GM19239 (cell line): ENCODE measurements around the gene SOX6.
"Not testable (repeated sequence)": the region's sequence is repeated elsewhere in the genome, so short reads cannot be mapped to it uniquely, and the experiment has no call there.

ENCODE experiments used
- DNase-seq: peaks from one replicate; pipeline ENCODE4 v3.0.0; 2011; ENCODE audit warnings: low spot score; ENCODE audit not compliant: insufficient read length
- FAIRE-seq: peaks from 2 replicates; lab custom pipeline; 2011; peaks lifted over from hg19 to GRCh38; lab: Jason Lieb, UNC

The SOX6 gene

DNA sequence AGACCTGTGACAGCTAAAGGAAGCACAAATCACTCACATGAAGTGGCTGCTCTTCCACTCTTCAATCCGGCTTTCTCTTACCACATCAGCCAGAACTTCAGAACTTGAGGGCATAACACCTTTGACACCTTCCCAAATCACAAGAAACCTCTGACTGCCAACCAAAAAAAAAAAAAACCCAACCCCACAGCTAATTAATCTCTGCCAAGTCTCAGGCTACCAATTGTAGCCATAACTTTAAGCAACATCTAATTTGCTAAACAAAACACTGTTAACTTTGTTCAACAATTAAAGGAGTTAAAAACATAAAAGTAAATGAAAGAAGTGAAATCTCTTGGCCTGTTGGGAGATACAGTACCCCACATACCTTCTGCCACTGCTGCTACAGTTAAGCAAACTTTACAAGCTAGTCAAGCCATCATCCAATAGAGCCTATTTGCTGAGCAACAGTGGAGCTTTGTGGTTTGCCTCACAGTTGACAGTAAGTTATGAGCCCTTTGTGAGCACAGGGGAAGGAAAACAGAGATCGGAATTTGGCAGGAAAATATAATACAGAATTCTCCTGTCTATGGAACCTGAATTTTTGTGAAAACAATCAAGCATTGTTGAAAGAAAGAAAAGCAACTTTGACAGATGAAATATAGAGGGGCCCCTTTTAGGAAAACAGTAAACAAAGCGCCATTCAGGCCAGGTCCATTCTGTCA lies at the start of gene SOX6:
Gene SOX6, minus strand, starts transcription at position 490 of the 704 bp plus-strand sequence. CDS start 15,298 bp downstream, outside the sequence.
- FAIRE-seq (no peak), DNase-seq (no peak)

GRCh38 chr11:16404781-16405285 lies 48.5 kb upstream of the SOX6 start:
- DNase-seq (no peak), FAIRE-seq (no peak)

DNA sequence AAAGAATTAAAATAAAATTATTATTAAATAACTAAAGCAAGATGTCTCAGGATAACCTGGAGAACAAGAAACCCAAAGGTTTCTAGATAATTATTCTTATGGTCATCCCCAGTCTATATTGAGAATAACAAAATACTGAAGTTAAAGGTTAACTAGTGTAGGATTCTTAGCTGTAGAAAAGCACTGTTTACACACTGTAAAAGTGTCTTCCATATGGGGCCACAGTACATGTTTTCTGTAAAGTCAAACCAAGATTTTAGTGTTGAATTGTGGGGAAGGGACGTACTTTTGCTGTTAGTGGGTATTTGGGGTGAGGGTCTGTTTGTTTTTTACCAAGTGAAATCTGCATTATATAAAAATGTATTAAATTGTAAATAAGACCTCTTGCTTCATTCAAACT lies 47.5 kb upstream of the SOX6 start:
- DNase-seq = no peak
- no peak for FAIRE-seq

DNA sequence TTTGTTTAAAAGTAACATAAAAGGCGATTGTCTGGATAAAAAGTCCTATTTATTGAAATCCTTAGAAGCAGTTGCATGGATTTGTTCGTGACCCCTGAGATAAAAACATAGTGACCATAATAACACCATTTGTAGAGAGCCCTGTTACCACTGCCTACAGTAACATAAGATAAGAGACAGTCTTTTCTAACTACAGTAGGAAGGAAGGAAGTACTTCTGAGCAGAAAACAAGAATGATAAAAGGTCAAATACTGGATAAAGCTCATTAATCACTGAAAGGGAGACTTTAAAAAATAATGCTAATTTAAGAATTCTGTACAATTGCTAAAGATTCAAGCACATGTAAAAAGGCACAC lies 47.1 kb upstream of the SOX6 start:
- FAIRE-seq (no peak), DNase-seq (no peak)

- DNase-seq (no peak), FAIRE-seq (no peak)
Observed at GRCh38 chr11:16402654-16403447, 46.5 kb upstream of the SOX6 start.

- FAIRE-seq (no peak), DNase-seq (no peak)
Observed at GRCh38 chr11:16397390-16397789, 41.0 kb upstream of the SOX6 start.

- FAIRE-seq = no peak
- DNase-seq = no peak
Observed at GRCh38 chr11:16395601-16396000, 39.3 kb upstream of the SOX6 start.

GRCh38 chr11:16394947-16395346 lies 38.6 kb upstream of the SOX6 start:
- DNase-seq (no peak), FAIRE-seq (no peak)

DNA sequence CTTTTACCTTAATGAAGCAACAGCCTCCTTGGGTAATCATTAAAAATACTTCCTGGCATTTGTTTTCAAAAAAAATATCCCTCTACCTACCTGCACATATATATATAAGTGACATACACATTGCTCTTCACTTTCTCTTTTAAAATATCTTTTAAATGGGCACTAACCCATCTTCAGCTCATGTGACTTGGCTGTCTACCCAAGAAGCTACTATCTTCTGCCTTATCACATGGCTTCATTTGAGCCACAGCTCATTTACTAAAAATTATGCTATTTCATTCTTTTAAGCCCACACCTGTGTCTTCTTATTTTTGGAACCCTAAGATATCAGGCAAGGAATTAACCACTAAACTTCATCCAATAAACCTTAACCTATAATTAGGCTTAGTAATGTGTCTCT lies 37.0 kb upstream of the SOX6 start:
- no peak for FAIRE-seq

GRCh38 chr11:16392616-16393015 lies 36.3 kb upstream of the SOX6 start:
- no peak for DNase-seq
- FAIRE-seq = no peak

More for the DNA sequence above, 37.0 kb upstream of the SOX6 start:
- no peak for DNase-seq

DNA sequence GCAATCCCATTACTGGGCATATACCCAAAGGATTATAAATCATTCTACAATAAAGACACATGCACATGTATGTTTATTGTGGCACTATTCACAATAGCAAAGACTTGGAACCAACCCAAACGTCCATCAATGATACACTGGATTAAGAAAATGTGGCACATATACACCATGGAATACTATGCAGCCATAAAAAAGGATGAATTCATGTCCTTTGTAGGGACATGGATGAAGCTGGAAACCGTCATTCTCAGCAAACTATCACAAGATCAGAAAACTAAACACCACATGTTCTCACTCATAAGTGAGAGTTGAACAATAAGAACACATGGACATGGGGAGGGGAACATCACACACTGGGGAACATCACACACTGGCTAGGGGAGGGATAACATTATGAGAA lies 34.5 kb upstream of the SOX6 start:
- FAIRE-seq, DNase-seq: not testable (repeated sequence)

DNA sequence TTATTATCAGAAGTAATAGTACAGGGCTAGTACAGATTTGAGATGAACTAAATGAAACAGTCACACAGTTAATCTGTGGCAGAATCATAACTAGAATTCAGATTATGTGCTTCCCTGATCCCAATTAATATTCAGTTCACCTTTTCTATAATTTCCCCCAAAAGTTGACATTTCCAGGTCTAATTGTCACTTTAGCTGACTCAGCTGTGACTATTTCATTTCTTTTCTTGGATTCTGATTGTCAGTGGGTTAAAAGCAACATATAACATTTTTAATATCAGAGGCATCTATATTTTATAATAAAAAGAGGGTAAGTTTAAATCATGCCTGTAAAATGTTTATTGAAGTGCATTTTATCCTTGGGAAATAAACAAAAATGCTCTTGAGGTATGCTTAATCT lies 28.8 kb upstream of the SOX6 start:
- no peak for DNase-seq
- no peak for FAIRE-seq

DNA sequence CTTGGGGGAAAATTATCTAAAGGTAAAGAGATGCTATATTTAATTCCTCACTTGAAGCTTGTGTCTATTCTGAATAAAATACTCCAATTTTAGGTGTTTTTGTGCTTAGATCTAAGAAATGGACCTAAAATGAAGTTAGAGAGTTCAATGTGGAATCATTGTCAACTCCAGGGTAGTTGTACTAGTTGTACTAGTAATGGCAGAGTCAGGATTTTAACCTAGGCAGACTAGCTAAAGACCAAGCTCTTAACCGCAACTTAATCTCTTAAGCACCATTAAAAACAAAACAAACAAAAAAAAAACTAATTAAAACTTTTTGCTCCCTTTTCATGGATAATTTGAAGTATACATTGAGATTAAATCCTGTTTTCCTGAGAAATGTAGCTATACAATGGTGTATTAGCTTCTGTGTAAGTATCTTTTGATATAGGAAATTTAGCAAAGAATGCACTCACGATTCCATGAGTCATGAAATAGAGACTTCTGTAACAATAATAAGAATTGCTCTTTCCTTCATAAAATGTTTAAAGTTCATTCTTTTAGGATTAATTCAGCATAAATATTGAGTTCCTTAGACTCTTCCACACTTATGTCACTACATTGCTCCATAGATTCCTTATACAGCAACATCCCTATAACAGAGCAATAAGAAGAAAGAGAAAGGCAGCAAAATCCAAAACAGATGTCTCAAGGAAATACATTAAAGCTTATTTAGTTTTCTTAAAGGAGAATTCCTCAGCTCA lies 26.5 kb upstream of the SOX6 start:
- no peak for FAIRE-seq
- no peak for DNase-seq

GRCh38 chr11:16382186-16382585 lies 25.8 kb upstream of the SOX6 start:
- no peak for FAIRE-seq
- DNase-seq = no peak

DNA sequence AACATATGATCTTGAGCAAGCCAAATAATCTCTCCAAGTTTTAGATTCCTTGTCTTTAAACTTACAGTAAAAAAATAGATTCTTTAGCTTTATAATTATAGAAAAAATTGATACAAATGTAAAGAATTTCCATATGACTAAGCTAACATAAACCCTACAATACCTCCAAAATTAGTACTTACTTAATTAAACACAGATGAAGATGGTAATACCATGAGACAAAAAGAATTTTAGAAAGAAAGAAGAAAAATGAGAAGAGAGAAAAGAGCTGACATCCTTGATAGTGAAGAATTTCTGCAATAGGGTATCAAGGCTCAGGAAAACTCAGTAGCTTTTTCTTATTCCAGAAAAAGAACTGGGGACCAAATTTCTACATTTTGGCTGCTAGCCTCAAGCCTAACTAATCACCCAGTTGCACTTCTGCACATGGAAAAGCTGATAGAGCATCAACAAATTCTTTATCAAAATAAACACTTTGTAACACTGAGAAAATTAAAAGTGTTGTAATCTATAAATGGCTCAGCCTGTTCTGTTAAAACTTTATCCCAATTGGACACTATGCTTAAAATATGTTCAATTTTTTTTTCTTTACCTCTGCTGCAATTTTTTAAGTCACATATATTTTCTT lies 24.7 kb upstream of the SOX6 start:
- DNase-seq (no peak), FAIRE-seq (no peak)

DNA sequence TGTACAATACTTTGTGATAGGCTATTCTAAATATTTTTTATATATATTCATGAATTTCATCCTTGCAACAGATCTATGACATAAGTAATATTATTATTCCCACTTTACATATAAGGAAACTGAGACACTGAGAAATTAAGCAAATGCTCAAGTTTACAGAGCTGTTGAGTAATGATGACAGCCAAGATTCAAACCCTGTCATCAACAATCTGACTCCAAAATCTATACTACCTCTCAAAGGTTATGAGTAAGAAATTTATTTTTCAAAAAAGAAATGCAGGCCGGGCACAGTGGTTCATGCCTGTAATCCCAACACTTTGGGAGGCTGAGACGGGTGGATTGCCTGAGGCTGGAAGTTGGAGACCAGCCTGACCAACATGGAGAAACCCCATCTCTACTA lies 22.6 kb upstream of the SOX6 start:
- no peak for FAIRE-seq
- DNase-seq = no peak

DNA sequence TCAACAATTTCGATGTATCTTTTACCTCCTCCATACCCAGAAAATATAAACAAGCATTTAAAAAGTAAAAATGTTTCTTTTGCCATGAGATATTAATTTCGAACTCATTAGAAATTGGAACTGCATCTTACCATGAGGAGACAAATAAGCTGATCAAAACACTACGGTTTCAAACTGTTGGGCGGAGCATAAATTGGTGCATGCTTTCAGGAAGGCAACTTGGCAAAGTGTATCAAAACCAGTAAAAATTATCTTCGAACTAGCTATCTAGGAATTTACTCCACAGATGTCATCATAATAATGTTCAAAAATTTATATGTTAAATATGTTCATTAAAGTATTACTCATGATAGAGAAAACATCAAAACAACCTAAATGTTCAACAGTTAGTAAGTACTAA lies 21.4 kb upstream of the SOX6 start:
- FAIRE-seq (no peak), DNase-seq (no peak)

DNA sequence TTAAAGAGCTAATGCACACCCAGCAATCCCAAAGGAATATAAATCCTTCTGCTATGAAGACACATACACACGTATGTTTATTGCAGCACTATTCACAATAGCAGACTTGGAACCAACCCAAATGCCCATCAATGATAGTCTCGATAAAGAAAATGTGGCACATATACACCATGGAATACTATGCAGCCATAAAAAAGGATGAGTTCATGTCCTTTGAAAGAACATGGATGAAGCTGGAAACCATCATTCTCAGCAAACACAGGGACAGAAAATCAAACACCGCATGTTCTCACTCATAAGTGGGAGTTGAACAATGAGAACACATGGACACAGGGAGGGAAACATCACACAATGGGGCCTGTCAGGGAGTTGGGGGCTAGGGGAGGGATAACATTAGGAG lies 19.3 kb upstream of the SOX6 start:
- not testable (repeated sequence) for DNase-seq, FAIRE-seq

- no peak for DNase-seq
- no peak for FAIRE-seq
Observed at GRCh38 chr11:16373768-16374167, 17.4 kb upstream of the SOX6 start.

DNA sequence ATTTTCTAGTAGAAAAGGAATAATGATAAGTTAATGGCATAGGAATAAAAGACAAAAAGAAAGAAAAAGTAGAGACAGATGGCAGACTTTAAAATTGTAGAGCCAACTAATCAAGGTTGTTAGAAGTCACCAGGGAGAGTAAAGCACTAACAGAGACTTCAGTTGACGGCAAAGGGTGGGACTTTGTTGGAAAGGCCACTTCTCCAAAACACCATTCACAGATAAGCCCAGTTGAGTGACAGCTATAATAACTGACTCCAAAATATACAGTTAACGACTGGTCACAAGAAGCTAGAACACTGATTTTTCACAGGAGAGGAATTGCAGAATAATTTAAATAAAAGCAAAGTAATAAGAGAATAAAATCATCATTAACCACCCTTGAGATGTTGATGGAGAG lies 16.0 kb upstream of the SOX6 start:
- no peak for FAIRE-seq
- no peak for DNase-seq
